Neural progenitor cell (in vitro differentiated cells): ENCODE measurements around the gene DNASE2B. TPM values are rescaled to one million over a fixed set of nuclear protein-coding genes. Genes with fewer than 3 reads are reported as not detected.

Source experiments
- DNase-seq: peaks from one replicate; pipeline ENCODE4 v3.0.0-alpha.2; 2016; ENCODE audit warnings: low spot score
- H2AFZ ChIP-seq: fragments of 200-600 bp; sonication (generic); replicated peaks from 2 replicates; pipeline ENCODE4 v1.6.1; 2016; ENCODE audit warnings: antibody characterized with exemption
- H3F3A ChIP-seq: fragments of 200-600 bp; sonication (generic); 2 replicates; pipeline ENCODE4 v1.6.1; 2016; ENCODE audit warnings: antibody characterized with exemption, low read depth
- H3K27ac ChIP-seq: fragments of 200-600 bp; sonication (generic); 2 replicates; pipeline ENCODE4 v1.5.1; 2016; ENCODE audit warnings: mild to moderate bottlenecking
- H3K27me3 ChIP-seq: fragments of 200-600 bp; sonication (generic); 2 replicates; pipeline ENCODE4 v1.6.1; 2016; ENCODE audit warnings: mild to moderate bottlenecking, moderate library complexity
- H3K36me3 ChIP-seq: fragments of 200-600 bp; sonication (generic); 2 replicates; pipeline ENCODE4 v1.5.1; 2016
- H3K4me1 ChIP-seq: fragments of 200-600 bp; sonication (generic); 2 replicates; pipeline ENCODE4 v1.6.1; 2016; ENCODE audit warnings: mixed run types
- H3K4me2 ChIP-seq: fragments of 200-600 bp; sonication (generic); 2 replicates; pipeline ENCODE4 v1.6.1; 2016
- H3K4me3 ChIP-seq: fragments of 200-600 bp; sonication (generic); 2 replicates; pipeline ENCODE4 v1.5.1; 2016
- H3K79me2 ChIP-seq: fragments of 200-600 bp; sonication (generic); 2 replicates; pipeline ENCODE4 v1.6.1; 2016; ENCODE audit warnings: low read depth
- H3K9ac ChIP-seq: fragments of 200-600 bp; sonication (generic); 2 replicates; pipeline ENCODE4 v1.6.1; 2016
- H3K9me3 ChIP-seq: fragments of 200-600 bp; sonication (generic); 2 replicates; pipeline ENCODE4 v1.5.1; 2016; ENCODE audit warnings: low read depth
- H4K20me1 ChIP-seq: fragments of 200-600 bp; sonication (generic); 2 replicates; pipeline ENCODE4 v1.6.1; 2016; ENCODE audit warnings: low read depth
- H3K27ac Mint-ChIP-seq: 3 replicates; pipeline ENCODE4 v1.8.0; 2021; ENCODE audit warnings: mixed read lengths
- H3K27me3 Mint-ChIP-seq: 2 replicates; pipeline ENCODE4 v1.8.0; 2022; ENCODE audit warnings: low read depth, mild to moderate bottlenecking, inconsistent platforms, moderate library complexity, mixed read lengths; ENCODE audit not compliant: insufficient read depth
- H3K36me3 Mint-ChIP-seq: 3 replicates; pipeline ENCODE4 v1.8.0; 2021; ENCODE audit warnings: mixed read lengths
- H3K4me1 Mint-ChIP-seq: 3 replicates; pipeline ENCODE4 v1.8.0; 2021; ENCODE audit warnings: mixed read lengths
- H3K4me3 Mint-ChIP-seq: 3 replicates; pipeline ENCODE4 v1.8.0; 2021; ENCODE audit warnings: mild to moderate bottlenecking, moderate library complexity, mixed read lengths
- H3K9me3 Mint-ChIP-seq: 3 replicates; pipeline ENCODE4 v1.8.0; 2020; ENCODE audit warnings: mixed read lengths
- EZH2 ChIP-seq: fragments of 200-600 bp; sonication (generic); IDR thresholded peaks from 2 replicates; pipeline ENCODE4 v1.6.1; 2017; ENCODE audit warnings: antibody characterized with exemption, mild to moderate bottlenecking, moderate library complexity
- EZH2phosphoT487 ChIP-seq: fragments of 200-600 bp; sonication (generic); IDR thresholded peaks from 2 replicates; pipeline ENCODE4 v1.6.1; 2017; ENCODE audit warnings: antibody characterized with exemption
- total RNA-seq: library from RNA; depleted of rRNA; stranded (reverse); fragments of >200 nt; gene quantifications from 2 replicates; pipeline ENCODE4 v1.2.3, GENCODE V29; 2015; ENCODE audit warnings: low replicate concordance
- TF ChIP-seq, protein P1 (sequence below): fragments of 200-600 bp; sonication (generic); IDR thresholded peaks from 2 replicates; pipeline ENCODE4 v1.5.1; 2017; ENCODE audit warnings: antibody characterized with exemption, mild to moderate bottlenecking

DNASE2B gene
- total RNA-seq, 1 donor from 2014 or later = not detected

DNA sequence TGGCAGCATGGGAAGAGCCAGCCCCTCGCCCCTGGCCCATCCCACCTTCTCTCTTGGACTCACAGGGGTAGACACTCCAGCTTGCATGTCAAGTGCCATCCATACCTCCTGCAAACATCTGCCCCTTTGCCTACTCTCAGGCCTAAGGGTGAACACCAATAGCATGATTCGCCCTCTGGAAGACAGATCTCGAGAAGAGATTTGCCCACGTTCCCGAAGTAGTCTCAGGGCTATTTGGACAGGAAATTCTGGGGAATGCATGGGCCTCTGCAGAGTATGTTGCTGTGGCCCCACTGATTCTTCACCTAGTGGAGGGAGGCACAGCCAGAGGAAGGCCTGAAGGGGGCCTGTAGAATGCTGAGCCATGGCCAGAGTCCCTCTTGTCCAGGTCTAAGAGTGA is 29.8 kb upstream of the DNASE2B start:
- TF ChIP-seq, protein P1, sequence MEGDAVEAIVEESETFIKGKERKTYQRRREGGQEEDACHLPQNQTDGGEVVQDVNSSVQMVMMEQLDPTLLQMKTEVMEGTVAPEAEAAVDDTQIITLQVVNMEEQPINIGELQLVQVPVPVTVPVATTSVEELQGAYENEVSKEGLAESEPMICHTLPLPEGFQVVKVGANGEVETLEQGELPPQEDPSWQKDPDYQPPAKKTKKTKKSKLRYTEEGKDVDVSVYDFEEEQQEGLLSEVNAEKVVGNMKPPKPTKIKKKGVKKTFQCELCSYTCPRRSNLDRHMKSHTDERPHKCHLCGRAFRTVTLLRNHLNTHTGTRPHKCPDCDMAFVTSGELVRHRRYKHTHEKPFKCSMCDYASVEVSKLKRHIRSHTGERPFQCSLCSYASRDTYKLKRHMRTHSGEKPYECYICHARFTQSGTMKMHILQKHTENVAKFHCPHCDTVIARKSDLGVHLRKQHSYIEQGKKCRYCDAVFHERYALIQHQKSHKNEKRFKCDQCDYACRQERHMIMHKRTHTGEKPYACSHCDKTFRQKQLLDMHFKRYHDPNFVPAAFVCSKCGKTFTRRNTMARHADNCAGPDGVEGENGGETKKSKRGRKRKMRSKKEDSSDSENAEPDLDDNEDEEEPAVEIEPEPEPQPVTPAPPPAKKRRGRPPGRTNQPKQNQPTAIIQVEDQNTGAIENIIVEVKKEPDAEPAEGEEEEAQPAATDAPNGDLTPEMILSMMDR = no peak
- TF ChIP-seq EZH2phosphoT487 (no peak), EZH2 (no peak)
- Mint-ChIP-seq H3K4me1 (peaks cover 8% of the 10 kb centered on the region), H3K9me3 (no peaks in the 10 kb centered on the region), H3K27ac (no peak overlapping the region), H3K27me3 (peaks cover 2% of the 10 kb centered on the region), H3K36me3 (no peaks in the 10 kb centered on the region), H3K4me3 (no peak overlapping the region)
- no peaks in the 10 kb centered on the region for H3K9me3 ChIP-seq
- H3K4me1 ChIP-seq = no peaks in the 10 kb centered on the region
- no peaks in the 10 kb centered on the region for H3K79me2 ChIP-seq
- DNase-seq = no peak
- H3K27me3 ChIP-seq = no peaks in the 10 kb centered on the region
- no peak overlapping the region for H3K4me2 ChIP-seq
- no peak overlapping the region for H3K4me3 ChIP-seq
- no peak overlapping the region for H3K9ac ChIP-seq
- H3K27ac ChIP-seq = no peak overlapping the region
- no peaks in the 10 kb centered on the region for H4K20me1 ChIP-seq
- no peak overlapping the region for H2AFZ ChIP-seq
- no peaks in the 10 kb centered on the region for H3K36me3 ChIP-seq
- no peaks in the 10 kb centered on the region for H3F3A ChIP-seq

DNA sequence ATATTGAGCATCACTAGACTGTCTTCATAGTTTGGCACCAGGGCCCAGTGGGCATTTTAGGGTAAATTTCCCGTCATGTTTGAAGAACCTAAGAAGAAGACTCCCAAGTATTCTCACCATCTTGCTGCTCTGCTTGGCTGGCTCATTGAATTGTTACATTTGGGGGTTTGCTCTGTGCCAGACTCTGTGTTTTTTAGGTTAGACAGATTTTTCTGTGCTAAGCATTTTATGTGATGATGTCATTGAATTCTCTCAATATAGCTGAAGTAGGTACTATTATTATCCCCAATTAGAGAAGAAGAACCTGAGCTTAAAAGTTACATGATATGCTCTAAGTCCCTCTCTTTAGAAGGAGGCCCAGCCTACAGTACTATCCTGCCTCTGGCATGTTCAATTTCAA is 28.0 kb upstream of the DNASE2B start:
- Histone ChIP-seq H3K9me3 (no peaks in the 10 kb centered on the region), H3K9ac (no peak overlapping the region), H4K20me1 (no peaks in the 10 kb centered on the region), H3K79me2 (no peaks in the 10 kb centered on the region), H3K4me2 (no peak overlapping the region), H3K4me3 (no peak overlapping the region), H3F3A (no peaks in the 10 kb centered on the region), H3K27me3 (no peaks in the 10 kb centered on the region), H3K36me3 (no peaks in the 10 kb centered on the region), H2AFZ (no peak overlapping the region), H3K27ac (no peak overlapping the region), H3K4me1 (no peaks in the 10 kb centered on the region)
- DNase-seq = no peak
- Mint-ChIP-seq H3K27me3 (peaks cover 2% of the 10 kb centered on the region), H3K9me3 (no peaks in the 10 kb centered on the region), H3K36me3 (no peaks in the 10 kb centered on the region), H3K4me3 (no peak overlapping the region), H3K4me1 (peaks cover 8% of the 10 kb centered on the region), H3K27ac (no peak overlapping the region)
- TF ChIP-seq, protein P1 = no peak

DNA sequence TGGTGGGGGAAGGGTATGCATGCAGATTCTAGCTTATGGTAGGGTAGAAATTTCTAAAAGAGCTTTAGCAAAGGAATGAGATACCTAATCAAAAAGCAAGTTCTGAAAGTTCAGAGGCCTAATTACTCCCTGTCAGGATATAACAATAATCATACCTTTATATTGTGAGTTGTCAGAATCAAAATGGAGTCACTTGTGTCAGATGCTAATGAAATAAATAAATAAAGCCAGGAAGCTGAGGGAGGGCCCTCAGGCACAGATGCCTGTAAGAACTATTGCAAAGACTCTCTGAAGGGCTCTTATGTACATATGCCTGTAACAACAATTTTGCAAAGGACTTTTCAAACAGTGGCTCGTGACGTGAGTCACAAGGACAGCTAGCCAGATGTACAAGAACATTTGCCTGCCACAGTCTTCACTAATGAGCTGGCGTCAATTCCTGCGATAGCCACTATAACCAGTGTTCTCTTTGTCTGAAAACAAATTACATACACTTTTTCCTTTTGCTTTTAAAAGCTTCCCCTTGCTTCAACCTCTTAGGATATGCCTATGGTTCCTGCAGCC is 27.4 kb upstream of the DNASE2B start:
- H3K4me1 Mint-ChIP-seq = peaks cover 5% of the 10 kb centered on the region
- no peak overlapping the region for H3K27ac Mint-ChIP-seq
- DNase-seq = no peak
- no peaks in the 10 kb centered on the region for H3K4me1 ChIP-seq
- H3K36me3 ChIP-seq = no peaks in the 10 kb centered on the region
- no peaks in the 10 kb centered on the region for H3K27me3 ChIP-seq
- no peaks in the 10 kb centered on the region for H3K36me3 Mint-ChIP-seq
- H4K20me1 ChIP-seq = no peaks in the 10 kb centered on the region
- no peak overlapping the region for H2AFZ ChIP-seq
- H3K9ac ChIP-seq = no peak overlapping the region
- TF ChIP-seq, protein P1 = no peak
- no peak for TF ChIP-seq EZH2
- no peaks in the 10 kb centered on the region for H3K79me2 ChIP-seq
- H3K9me3 Mint-ChIP-seq = no peaks in the 10 kb centered on the region
- H3K27me3 Mint-ChIP-seq = peaks cover 2% of the 10 kb centered on the region
- no peak overlapping the region for H3K27ac ChIP-seq
- no peaks in the 10 kb centered on the region for H3K9me3 ChIP-seq
- no peak overlapping the region for H3K4me3 ChIP-seq
- no peak overlapping the region for H3K4me3 Mint-ChIP-seq
- no peak overlapping the region for H3K4me2 ChIP-seq
- H3F3A ChIP-seq = no peaks in the 10 kb centered on the region
